H9 (cell line): ENCODE measurements around the gene GYS2. TPM values are rescaled to one million over a fixed set of nuclear protein-coding genes. Genes with fewer than 3 reads are reported as not detected.

Experiments
- DNase-seq: peaks from one replicate; pipeline ENCODE4 v3.0.0-alpha.2; 2017
- H2AFZ ChIP-seq: one replicate; pipeline ENCODE4 v1.6.1; 2013; ENCODE audit warnings: mild to moderate bottlenecking, low read length, control low read depth, moderate library complexity
- H2AK5ac ChIP-seq: 2 replicates; pipeline ENCODE4 v1.6.1; 2013; ENCODE audit warnings: low read length, control low read depth, mixed read lengths; ENCODE audit not compliant: insufficient read length
- H2BK120ac ChIP-seq: one replicate; pipeline ENCODE4 v1.6.1; 2013; ENCODE audit warnings: low read depth, mild to moderate bottlenecking, low read length, control low read depth, inconsistent platforms; ENCODE audit not compliant: poor library complexity, severe bottlenecking
- H2BK12ac ChIP-seq: 2 replicates; pipeline ENCODE4 v1.6.1; 2013; ENCODE audit warnings: low read length, control low read depth, mixed read lengths, low read depth; ENCODE audit not compliant: insufficient read length
- H2BK15ac ChIP-seq: 2 replicates; pipeline ENCODE4 v1.6.1; 2013; ENCODE audit warnings: low read depth, low read length, control low read depth
- H2BK20ac ChIP-seq: one replicate; pipeline ENCODE4 v1.6.1; 2013; ENCODE audit warnings: low read depth, mild to moderate bottlenecking, low read length, control low read depth, inconsistent platforms; ENCODE audit not compliant: poor library complexity, severe bottlenecking
- H2BK5ac ChIP-seq: 2 replicates; pipeline ENCODE4 v1.6.1; 2013; ENCODE audit warnings: low read length, control low read depth, mixed read lengths; ENCODE audit not compliant: insufficient read length
- H3K14ac ChIP-seq: 2 replicates; pipeline ENCODE4 v1.6.1; 2013; ENCODE audit warnings: low read length, control low read depth; ENCODE audit not compliant: insufficient read depth
- H3K18ac ChIP-seq: 2 replicates; pipeline ENCODE4 v1.6.1; 2013; ENCODE audit warnings: low read depth, mild to moderate bottlenecking, mixed read lengths, low read length, control low read depth; ENCODE audit not compliant: insufficient read length
- H3K23ac ChIP-seq: 2 replicates; pipeline ENCODE4 v1.6.1; 2013; ENCODE audit warnings: low read length, control low read depth, mixed read lengths, low read depth; ENCODE audit not compliant: insufficient read length
- H3K23me2 ChIP-seq: 2 replicates; pipeline ENCODE4 v1.6.1; 2013; ENCODE audit warnings: low read depth, mild to moderate bottlenecking, mixed read lengths, low read length, control low read depth; ENCODE audit not compliant: insufficient read length, poor library complexity, severe bottlenecking
- H3K27ac ChIP-seq: 2 replicates; pipeline ENCODE4 v1.5.1; 2013; ENCODE audit warnings: low read length, control low read depth, mixed read lengths, low read depth; ENCODE audit not compliant: insufficient read length
- H3K27me3 ChIP-seq: 2 replicates; pipeline ENCODE4 v1.6.1; 2013; ENCODE audit warnings: low read length, control low read depth, inconsistent platforms; ENCODE audit not compliant: insufficient read depth
- H3K4ac ChIP-seq: 2 replicates; pipeline ENCODE4 v1.6.1; 2013; ENCODE audit warnings: low read depth, mild to moderate bottlenecking, control low read depth, inconsistent platforms, low read length, moderate library complexity
- H3K4me1 ChIP-seq: 2 replicates; pipeline ENCODE4 v1.6.1; 2013; ENCODE audit warnings: low read length, control low read depth, inconsistent platforms; ENCODE audit not compliant: insufficient read depth
- H3K4me2 ChIP-seq: 2 replicates; pipeline ENCODE4 v1.6.1; 2013; ENCODE audit warnings: low read length, control low read depth, mixed read lengths; ENCODE audit not compliant: insufficient read length, insufficient read depth
- H3K56ac ChIP-seq: 2 replicates; pipeline ENCODE4 v1.6.1; 2013; ENCODE audit warnings: low read depth, mild to moderate bottlenecking, mixed read lengths, low read length, control low read depth; ENCODE audit not compliant: insufficient read length
- H3K79me1 ChIP-seq: 2 replicates; pipeline ENCODE4 v1.6.1; 2013; ENCODE audit warnings: low read depth, mild to moderate bottlenecking, moderate library complexity, low read length, control low read depth, inconsistent platforms; ENCODE audit not compliant: insufficient read depth, poor library complexity, severe bottlenecking
- H3K79me2 ChIP-seq: 2 replicates; pipeline ENCODE4 v1.6.1; 2013; ENCODE audit warnings: low read length, control low read depth, inconsistent platforms; ENCODE audit not compliant: insufficient read depth
- H3K9ac ChIP-seq: 2 replicates; pipeline ENCODE4 v1.6.1; 2013; ENCODE audit warnings: low read length, control low read depth, mixed read lengths; ENCODE audit not compliant: insufficient read length; ENCODE audit errors: extremely low read depth
- H3K9me3 ChIP-seq: one replicate; pipeline ENCODE4 v1.6.1; 2013; ENCODE audit warnings: low read depth, low read length, inconsistent platforms; ENCODE audit not compliant: control insufficient read depth
- H3T11ph ChIP-seq: one replicate; pipeline ENCODE4 v1.6.1; 2013; ENCODE audit warnings: mild to moderate bottlenecking, low read length, control low read depth, inconsistent platforms
- H4K20me1 ChIP-seq: one replicate; pipeline ENCODE4 v1.6.1; 2013; ENCODE audit not compliant: control insufficient read depth, insufficient read length, insufficient read depth
- H4K5ac ChIP-seq: 2 replicates; pipeline ENCODE4 v1.6.1; 2013; ENCODE audit warnings: low read depth, mild to moderate bottlenecking, mixed read lengths, low read length, control low read depth; ENCODE audit not compliant: insufficient read length
- H4K8ac ChIP-seq: replicated peaks from 2 replicates; pipeline ENCODE4 v1.6.1; 2013; ENCODE audit warnings: low read length, control low read depth, mixed read lengths, low read depth; ENCODE audit not compliant: insufficient read length
- H4K91ac ChIP-seq: 2 replicates; pipeline ENCODE4 v1.6.1; 2013; ENCODE audit warnings: low read depth, mild to moderate bottlenecking, moderate library complexity, mixed read lengths, low read length, control low read depth; ENCODE audit not compliant: insufficient read length
- H3K27ac Mint-ChIP-seq, 3 experiments: 2 replicates in 2 of 3; 3 replicates in 1 of 3; pipeline ENCODE4 v1.8.0; 2020 to 2021; ENCODE audit warnings: mixed read lengths in 3 of 3, mild to moderate bottlenecking in 1 of 3, moderate library complexity in 1 of 3
- H3K27me3 Mint-ChIP-seq: 2 replicates; pipeline ENCODE4 v1.8.0; 2021; ENCODE audit warnings: low read depth, mild to moderate bottlenecking, moderate library complexity, mixed read lengths
- H3K36me3 Mint-ChIP-seq, 3 experiments: 2 replicates in 2 of 3; 3 replicates in 1 of 3; pipeline ENCODE4 v1.8.0; 2020 to 2021; ENCODE audit warnings: low read depth in 3 of 3, mixed read lengths in 3 of 3; ENCODE audit not compliant: insufficient read depth in 1 of 3
- H3K4me1 Mint-ChIP-seq, 2 experiments: 2 replicates each; pipeline ENCODE4 v1.8.0; 2020; ENCODE audit warnings: mixed read lengths in 2 of 2
- H3K4me3 Mint-ChIP-seq, 2 experiments: 2 replicates in 1 of 2; 3 replicates in 1 of 2; pipeline ENCODE4 v1.8.0; 2020 to 2021; ENCODE audit warnings: mild to moderate bottlenecking in 2 of 2, mixed read lengths in 2 of 2, moderate library complexity in 1 of 2
- H3K9me3 Mint-ChIP-seq, 2 experiments: 2 replicates in 1 of 2; 3 replicates in 1 of 2; pipeline ENCODE4 v1.8.0; 2020; ENCODE audit warnings: mild to moderate bottlenecking in 2 of 2, mixed read lengths in 2 of 2, moderate library complexity in 1 of 2
- WGBS: extraction: QIAGEN DNeasy Blood & Tissue Kit; methylation state at CpG from one replicate; pipeline ENCODE4 v1.1.7; 2013; ENCODE audit warnings: missing lambda C conversion rate, low lambda C conversion rate, mixed read lengths; ENCODE audit not compliant: insufficient read length; ENCODE audit errors: extremely low coverage; 5-methylcytosine and 5-hydroxymethylcytosine counted together
- total RNA-seq: library from RNA; stranded (reverse); gene quantifications from 2 replicates; pipeline ENCODE4 v1.2.1, GENCODE V29; 2021
- TF ChIP-seq, protein P1 (sequence below): fragments of 200-600 bp; sonication (generic); conservative IDR thresholded peaks from 3 replicates; pipeline ENCODE4 v1.8.0; 2021; ENCODE audit warnings: antibody characterized with exemption, mild to moderate bottlenecking

The GYS2 gene
- total RNA-seq, 1 experiment from 2014 or later = not detected

DNA sequence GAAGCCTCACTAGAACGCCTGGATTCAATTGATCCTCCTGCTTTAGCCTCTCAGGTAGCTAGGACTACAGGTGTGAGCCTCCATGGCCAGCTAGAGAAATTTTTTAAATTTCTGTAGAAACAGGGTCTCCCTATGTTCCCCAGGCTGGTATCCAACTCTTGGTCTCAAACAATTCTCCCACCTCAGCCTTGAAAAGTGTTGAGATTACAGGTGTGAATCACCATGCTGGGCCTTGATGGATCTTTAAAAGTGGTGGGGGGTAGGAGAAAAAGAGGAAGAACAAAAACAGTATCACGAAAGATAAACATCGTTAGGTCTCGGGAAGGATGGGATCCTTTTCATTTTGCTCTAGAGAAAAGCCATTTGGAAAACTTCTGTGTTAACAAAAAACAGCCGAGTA, 4.5 kb downstream of the GYS2 start:
- no peak overlapping the region for H2AK5ac ChIP-seq
- no peaks in the 10 kb centered on the region for H3K4me1 ChIP-seq
- DNase-seq = no peak
- Mint-ChIP-seq H3K27ac (no peak overlapping the region), H3K36me3 (no peaks in the 10 kb centered on the region), H3K4me3 (no peak overlapping the region), H3K9me3 (no peaks in the 10 kb centered on the region), H3K27me3 (no peaks in the 10 kb centered on the region; the same call in 1 of the 2 replicates), H3K4me1 (peaks cover 9 to 19% of the 10 kb centered on the region in 2 experiments)
- H2BK15ac ChIP-seq = no peak overlapping the region
- H3K79me1 ChIP-seq = no peaks in the 10 kb centered on the region
- H3T11ph ChIP-seq = no peak overlapping the region
- no peak overlapping the region for H3K23ac ChIP-seq
- no peaks in the 10 kb centered on the region for H3K9me3 ChIP-seq
- no peak overlapping the region for H2BK12ac ChIP-seq
- H2BK20ac ChIP-seq = no peak overlapping the region
- no peak overlapping the region for H4K91ac ChIP-seq
- no peak overlapping the region for H2BK5ac ChIP-seq
- H2AFZ ChIP-seq = no peak overlapping the region
- no peak overlapping the region for H4K8ac ChIP-seq
- H3K9ac ChIP-seq = no peak overlapping the region
- no peaks in the 10 kb centered on the region for H3K23me2 ChIP-seq
- WGBS = no CpG with 5 or more reads among the region's 5 CpGs
- H3K4ac ChIP-seq = no peak overlapping the region
- H3K27me3 ChIP-seq = no peaks in the 10 kb centered on the region
- H2BK120ac ChIP-seq = no peak overlapping the region
- no peaks in the 10 kb centered on the region for H3K79me2 ChIP-seq
- TF ChIP-seq, protein P1, sequence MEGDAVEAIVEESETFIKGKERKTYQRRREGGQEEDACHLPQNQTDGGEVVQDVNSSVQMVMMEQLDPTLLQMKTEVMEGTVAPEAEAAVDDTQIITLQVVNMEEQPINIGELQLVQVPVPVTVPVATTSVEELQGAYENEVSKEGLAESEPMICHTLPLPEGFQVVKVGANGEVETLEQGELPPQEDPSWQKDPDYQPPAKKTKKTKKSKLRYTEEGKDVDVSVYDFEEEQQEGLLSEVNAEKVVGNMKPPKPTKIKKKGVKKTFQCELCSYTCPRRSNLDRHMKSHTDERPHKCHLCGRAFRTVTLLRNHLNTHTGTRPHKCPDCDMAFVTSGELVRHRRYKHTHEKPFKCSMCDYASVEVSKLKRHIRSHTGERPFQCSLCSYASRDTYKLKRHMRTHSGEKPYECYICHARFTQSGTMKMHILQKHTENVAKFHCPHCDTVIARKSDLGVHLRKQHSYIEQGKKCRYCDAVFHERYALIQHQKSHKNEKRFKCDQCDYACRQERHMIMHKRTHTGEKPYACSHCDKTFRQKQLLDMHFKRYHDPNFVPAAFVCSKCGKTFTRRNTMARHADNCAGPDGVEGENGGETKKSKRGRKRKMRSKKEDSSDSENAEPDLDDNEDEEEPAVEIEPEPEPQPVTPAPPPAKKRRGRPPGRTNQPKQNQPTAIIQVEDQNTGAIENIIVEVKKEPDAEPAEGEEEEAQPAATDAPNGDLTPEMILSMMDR = no peak
- no peak overlapping the region for H3K18ac ChIP-seq
- no peak overlapping the region for H3K56ac ChIP-seq
- no peaks in the 10 kb centered on the region for H4K20me1 ChIP-seq
- no peak overlapping the region for H4K5ac ChIP-seq
- H3K4me2 ChIP-seq = no peak overlapping the region
- H3K27ac ChIP-seq = no peak overlapping the region
- H3K14ac ChIP-seq = no peak overlapping the region
